BJ (cell line): ENCODE data around the gene FRS3. TPM values are rescaled to one million over a fixed set of nuclear protein-coding genes. Genes with fewer than 3 reads are reported as not detected.

Source experiments
- CTCF ChIA-PET: fragments of 350-600 bp; formaldehyde crosslinking; extraction: SDS; loops from one replicate; lab custom pipeline; 2021; ENCODE audit warnings: antibody characterized with exemption, inconsistent platforms; lab: Yijun Ruan, JAX
- POLR2A ChIA-PET: fragments of 300-600 bp; sonication (Branson Sonifier 250); formaldehyde crosslinking; extraction: SDS; loops from one replicate; lab custom pipeline; 2021; ENCODE audit warnings: antibody characterized with exemption; lab: Charles Lee
- DNase-seq: peaks from one replicate; pipeline ENCODE4 v3.0.0-alpha.2; 2011; ENCODE audit warnings: low read depth
- H3K27me3 ChIP-seq: 2 replicates; pipeline ENCODE4 v1.6.0; 2011; ENCODE audit warnings: low read length; ENCODE audit not compliant: control insufficient read depth, insufficient read depth
- H3K36me3 ChIP-seq: 2 replicates; pipeline ENCODE4 v1.5.1; 2011; ENCODE audit warnings: low read length; ENCODE audit not compliant: control insufficient read depth, insufficient read depth
- H3K4me3 ChIP-seq: 2 replicates; pipeline ENCODE4 v1.5.1; 2011; ENCODE audit warnings: low read depth, mild to moderate bottlenecking, control low read depth, low read length
- CTCF ChIP-seq: IDR thresholded peaks from 2 replicates; pipeline ENCODE4 v1.5.1; 2011; ENCODE audit warnings: low read depth, mild to moderate bottlenecking, control low read depth, inconsistent platforms, low read length, moderate library complexity; ENCODE audit not compliant: insufficient read depth
- polyA plus RNA-seq: library from polyadenylated mRNA; depleted of rRNA; stranded (reverse); fragments of >200 nt; gene quantifications from 2 replicates; pipeline ENCODE4 v1.2.3, GENCODE V29; 2011

Gene FRS3
- polyA plus RNA-seq, 1 experiment = 3.3 TPM

GRCh38 chr6:41732591-41733359, 46.9 kb downstream of the FRS3 start:
- no peak for DNase-seq
- POLR2A ChIA-PET = interaction anchor here (0.9 kb wide), 1 partner anchor 9 kb away, joined by 3 read pairs; no protein-coding TSS in a partner anchor

GRCh38 chr6:41732149-41732548, 47.6 kb downstream of the FRS3 start:
- ChIA-PET CTCF (interaction anchor here (1.1 kb wide), 1 partner anchor 314 kb away, joined by 3 read pairs; no protein-coding TSS in a partner anchor), POLR2A (no interaction called here)
- H3K36me3 ChIP-seq = no peaks in the 10 kb centered on the region
- DNase-seq = no peak
- H3K27me3 ChIP-seq = no peaks in the 10 kb centered on the region; the same call in 1 of the 2 replicates
- TF ChIP-seq CTCF = no peak
- no peak overlapping the region; the same call in 1 of the 2 replicates for H3K4me3 ChIP-seq

More at GRCh38 chr6:41732591-41733359, 46.9 kb downstream of the FRS3 start:
- Histone ChIP-seq H3K4me3 (peak overlapping the region; percentile 85), H3K27me3 (no peaks in the 10 kb centered on the region; the same call in 1 of the 2 replicates), H3K36me3 (no peaks in the 10 kb centered on the region)
- TF ChIP-seq CTCF = no peak
- CTCF ChIA-PET = interaction anchor here (1.0 to 3.3 kb wide), 10 partner anchors 14 to 365 kb away, joined by 3 to 28 read pairs (median 8); partner anchors contain the start of gene TOMM6

DNA sequence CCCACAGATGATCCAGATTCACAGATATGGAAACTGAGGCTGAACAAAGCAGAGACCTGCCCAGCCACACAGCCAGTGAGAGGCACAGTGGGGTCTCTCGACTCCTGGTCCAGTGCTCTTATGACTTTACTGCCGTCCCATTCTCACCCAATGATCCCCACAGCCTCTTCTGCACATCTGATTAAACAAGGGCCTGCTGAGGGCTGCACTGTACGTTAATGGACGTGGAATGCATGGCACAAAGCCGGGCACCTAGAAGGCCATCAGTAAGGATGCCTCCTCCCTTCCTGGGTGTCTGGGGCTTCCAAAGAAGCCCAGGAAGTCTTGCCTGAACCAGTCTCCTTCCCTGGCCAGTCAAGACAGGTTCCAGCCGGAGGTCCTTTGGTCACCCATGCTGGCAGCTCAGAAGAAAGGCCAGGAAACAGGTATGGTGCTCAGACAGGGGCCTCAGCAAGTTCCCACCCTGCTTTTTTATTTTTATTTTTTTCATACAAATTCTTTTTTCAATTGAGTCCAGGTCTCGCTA, 48.1 kb downstream of the FRS3 start:
- no peak for DNase-seq
- Histone ChIP-seq H3K4me3 (no peak overlapping the region), H3K27me3 (no peaks in the 10 kb centered on the region; the same call in 1 of the 2 replicates), H3K36me3 (no peaks in the 10 kb centered on the region)
- TF ChIP-seq CTCF = no peak
- ChIA-PET CTCF (interaction anchor here (0.8 kb wide), 1 partner anchor 48 kb away, joined by 3 read pairs; no protein-coding TSS in a partner anchor), POLR2A (no interaction called here)

DNA sequence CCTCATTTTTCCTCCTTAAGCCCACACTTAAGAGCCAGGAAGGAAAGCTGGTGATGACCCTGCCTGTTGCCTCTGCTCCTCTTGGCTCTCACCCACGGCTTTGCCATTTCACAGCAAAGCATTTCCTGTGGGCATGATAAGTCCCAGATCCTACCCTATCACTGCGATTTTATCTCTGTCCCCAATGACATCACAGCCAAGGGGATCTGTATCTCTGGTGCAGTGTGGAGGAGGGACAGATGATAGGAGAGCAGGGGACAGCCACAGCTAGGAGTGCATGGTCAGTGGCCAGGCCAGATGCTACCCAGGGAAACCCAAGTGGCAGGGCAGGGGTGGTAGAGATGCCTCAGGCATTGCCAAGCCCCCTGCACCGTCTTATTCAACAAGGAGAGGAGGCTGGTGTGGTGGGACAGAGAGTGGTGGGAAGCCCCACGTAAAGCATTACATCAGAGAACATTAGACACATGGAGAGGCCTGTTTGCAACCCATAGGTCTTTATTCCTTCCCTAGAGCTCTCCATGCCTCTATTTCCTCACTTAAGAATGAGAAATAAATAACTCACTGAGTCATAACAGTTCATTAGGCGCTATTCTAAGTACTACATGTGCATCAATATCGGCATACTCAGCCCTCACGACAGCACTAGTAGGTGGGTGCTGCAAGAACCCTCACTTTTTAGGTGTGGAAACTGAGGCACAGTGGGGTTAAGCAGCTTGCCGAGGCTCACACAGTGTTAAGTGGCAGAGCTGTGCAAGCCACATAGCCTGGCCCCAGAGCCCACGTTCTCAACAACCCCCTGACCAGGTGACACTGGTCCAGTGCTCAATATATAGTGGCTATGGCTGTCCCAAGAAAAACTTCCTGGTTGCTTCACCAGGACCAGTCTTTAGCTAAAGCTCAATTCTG, 48.9 kb downstream of the FRS3 start:
- no peak overlapping the region for H3K4me3 ChIP-seq
- no peak for DNase-seq
- CTCF ChIA-PET = interaction anchor here (0.6 to 0.8 kb wide), 4 partner anchors 48 to 256 kb away, joined by 3 read pairs; no protein-coding TSS in a partner anchor
- no peaks in the 10 kb centered on the region for H3K27me3 ChIP-seq
- POLR2A ChIA-PET = no interaction called here
- no peak for TF ChIP-seq CTCF
- no peaks in the 10 kb centered on the region for H3K36me3 ChIP-seq
